Panc1 (cell line): ENCODE data around the gene MCTP1. TPM values are rescaled to one million over a fixed set of nuclear protein-coding genes. Genes with fewer than 3 reads are reported as not detected.

ENCODE experiments used
- ATAC-seq: fragments of 200-7000 bp; cut with Tn5 transposase; 2 replicates; pipeline ENCODE4 v1.9.1; 2020; ENCODE audit warnings: mild to moderate bottlenecking, moderate library complexity
- BruUV-seq: library from RNA; stranded (reverse); fragments of 400-500 nt; replicated peaks from 2 replicates; lab custom pipeline; 2021; lab: Mats Ljungman, UMichigan
- CTCF ChIA-PET: fragments of 300-600 bp; sonication (Branson Sonifier 250); formaldehyde crosslinking; loops from one replicate; lab custom pipeline; 2022; ENCODE audit warnings: antibody characterized with exemption; lab: Charles Lee
- POLR2A ChIA-PET: fragments of 300-600 bp; sonication (Branson Sonifier 250); formaldehyde crosslinking; loops from one replicate; lab custom pipeline; 2022; ENCODE audit warnings: antibody characterized with exemption; lab: Charles Lee
- DNase-seq: peaks from one replicate; pipeline ENCODE4 v3.0.0-alpha.2; 2010; ENCODE audit warnings: low read depth, low spot score
- H3K27ac ChIP-seq: 2 replicates; pipeline ENCODE4 v1.5.1; 2011; ENCODE audit warnings: mild to moderate bottlenecking, low read length, inconsistent platforms
- H3K27me3 ChIP-seq: fragments of 200-500 bp; sonication (Bioruptor generic); 2 replicates; pipeline ENCODE4 v1.6.0; 2014; ENCODE audit warnings: low read length, inconsistent platforms; ENCODE audit not compliant: control insufficient read depth, insufficient read depth
- H3K36me3 ChIP-seq: fragments of 200-500 bp; sonication (Bioruptor generic); 2 replicates; pipeline ENCODE4 v1.5.1; 2014; ENCODE audit warnings: inconsistent platforms, mild to moderate bottlenecking, low read length, moderate library complexity; ENCODE audit not compliant: control insufficient read depth, insufficient read depth
- H3K4me1 ChIP-seq: 2 replicates; pipeline ENCODE4 v1.5.1; 2011; ENCODE audit warnings: inconsistent platforms, mild to moderate bottlenecking, low read length, moderate library complexity; ENCODE audit not compliant: control insufficient read depth, insufficient read depth
- H3K4me3 ChIP-seq, 2 experiments: 2 replicates each; pipeline ENCODE4 v1.5.1; 2011 to 2012; ENCODE audit warnings: low read depth in 2 of 2, low read length in 2 of 2, mild to moderate bottlenecking in 2 of 2, inconsistent platforms in 1 of 2, moderate library complexity in 1 of 2
- H3K9me3 ChIP-seq: fragments of 200-500 bp; sonication (Bioruptor generic); 2 replicates; pipeline ENCODE4 v1.5.1; 2014; ENCODE audit warnings: low read depth, mild to moderate bottlenecking, inconsistent platforms, low read length, moderate library complexity; ENCODE audit not compliant: control insufficient read depth, insufficient read depth
- CTCF ChIP-seq: fragments of 450-650 bp; IDR thresholded peaks from 2 replicates; pipeline ENCODE4 v1.5.1; 2017; ENCODE audit warnings: mild to moderate bottlenecking
- POLR2AphosphoS5 ChIP-seq: IDR thresholded peaks from 2 replicates; pipeline ENCODE4 v1.6.1; 2012; ENCODE audit warnings: mild to moderate bottlenecking, low read depth, low read length, moderate library complexity
- SIN3A ChIP-seq: IDR thresholded peaks from 2 replicates; pipeline ENCODE4 v1.6.1; 2012; ENCODE audit warnings: low read depth, mild to moderate bottlenecking, low read length, moderate library complexity, borderline replicate concordance; ENCODE audit not compliant: insufficient read depth
- TCF7L2 ChIP-seq: IDR thresholded peaks from 2 replicates; pipeline ENCODE4 v1.6.1; 2011; ENCODE audit warnings: mild to moderate bottlenecking, low read depth, low read length, inconsistent platforms
- in situ Hi-C: cut with HindIII; loops from 2 replicates; pipeline ENCODE4 v1.10.0; 2016; ENCODE audit warnings: low sequenced_read_pairs, low pct_unique_long_range_greater_than_20kb
- intact Hi-C: fragments of 100-400 bp; cut with micrococcal nuclease; formaldehyde crosslinking; loops from one replicate; pipeline ENCODE4 v1.10.0; 2022; ENCODE audit not compliant: unreplicated experiment
- total RNA-seq: library from RNA; stranded (reverse); gene quantifications from one replicate; pipeline ENCODE4 v1.2.1, GENCODE V29; 2021; ENCODE audit not compliant: unreplicated experiment
- TF ChIP-seq, protein P1 (sequence below), 2 experiments: IDR thresholded peaks; 2 replicates each; pipeline ENCODE4 v1.6.1; 2011 to 2012; ENCODE audit warnings: low read depth in 2 of 2, control low read depth in 1 of 2, low read length in 1 of 2, mild to moderate bottlenecking in 1 of 2, moderate library complexity in 1 of 2; ENCODE audit not compliant: insufficient read depth in 1 of 2

Gene MCTP1
- total RNA-seq, 1 experiment from 2014 or later = 39.8 TPM

GRCh38 chr5:94992325-94992724, 292.6 kb downstream of the MCTP1 start:
- H3K4me3 ChIP-seq = no peak overlapping the region
- H3K36me3 ChIP-seq = no peaks in the 10 kb centered on the region
- H3K27me3 ChIP-seq = no peaks in the 10 kb centered on the region
- TF ChIP-seq POLR2AphosphoS5 = no peak
- TF ChIP-seq, protein P1, sequence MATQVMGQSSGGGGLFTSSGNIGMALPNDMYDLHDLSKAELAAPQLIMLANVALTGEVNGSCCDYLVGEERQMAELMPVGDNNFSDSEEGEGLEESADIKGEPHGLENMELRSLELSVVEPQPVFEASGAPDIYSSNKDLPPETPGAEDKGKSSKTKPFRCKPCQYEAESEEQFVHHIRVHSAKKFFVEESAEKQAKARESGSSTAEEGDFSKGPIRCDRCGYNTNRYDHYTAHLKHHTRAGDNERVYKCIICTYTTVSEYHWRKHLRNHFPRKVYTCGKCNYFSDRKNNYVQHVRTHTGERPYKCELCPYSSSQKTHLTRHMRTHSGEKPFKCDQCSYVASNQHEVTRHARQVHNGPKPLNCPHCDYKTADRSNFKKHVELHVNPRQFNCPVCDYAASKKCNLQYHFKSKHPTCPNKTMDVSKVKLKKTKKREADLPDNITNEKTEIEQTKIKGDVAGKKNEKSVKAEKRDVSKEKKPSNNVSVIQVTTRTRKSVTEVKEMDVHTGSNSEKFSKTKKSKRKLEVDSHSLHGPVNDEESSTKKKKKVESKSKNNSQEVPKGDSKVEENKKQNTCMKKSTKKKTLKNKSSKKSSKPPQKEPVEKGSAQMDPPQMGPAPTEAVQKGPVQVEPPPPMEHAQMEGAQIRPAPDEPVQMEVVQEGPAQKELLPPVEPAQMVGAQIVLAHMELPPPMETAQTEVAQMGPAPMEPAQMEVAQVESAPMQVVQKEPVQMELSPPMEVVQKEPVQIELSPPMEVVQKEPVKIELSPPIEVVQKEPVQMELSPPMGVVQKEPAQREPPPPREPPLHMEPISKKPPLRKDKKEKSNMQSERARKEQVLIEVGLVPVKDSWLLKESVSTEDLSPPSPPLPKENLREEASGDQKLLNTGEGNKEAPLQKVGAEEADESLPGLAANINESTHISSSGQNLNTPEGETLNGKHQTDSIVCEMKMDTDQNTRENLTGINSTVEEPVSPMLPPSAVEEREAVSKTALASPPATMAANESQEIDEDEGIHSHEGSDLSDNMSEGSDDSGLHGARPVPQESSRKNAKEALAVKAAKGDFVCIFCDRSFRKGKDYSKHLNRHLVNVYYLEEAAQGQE (IDR thresholded peaks at IDR 0.05; ENCODE audit: insufficient read depth in 1 of 2, low read depth in 2 of 2, low read length in 1 of 2) = no peak
- TF ChIP-seq SIN3A = no peak
- TF ChIP-seq CTCF = no peak
- TF ChIP-seq TCF7L2 = no peak
- H3K9me3 ChIP-seq = no peaks in the 10 kb centered on the region
- DNase-seq (no peak), ATAC-seq (no peak)
- no TSS peak for BruUV-seq
- ChIA-PET CTCF (no interaction called here), POLR2A (no interaction called here)
- no peak overlapping the region for H3K27ac ChIP-seq
- in situ Hi-C loops (no loop called here), intact Hi-C loops (no loop called here)
- H3K4me1 ChIP-seq = no peaks in the 10 kb centered on the region

DNA sequence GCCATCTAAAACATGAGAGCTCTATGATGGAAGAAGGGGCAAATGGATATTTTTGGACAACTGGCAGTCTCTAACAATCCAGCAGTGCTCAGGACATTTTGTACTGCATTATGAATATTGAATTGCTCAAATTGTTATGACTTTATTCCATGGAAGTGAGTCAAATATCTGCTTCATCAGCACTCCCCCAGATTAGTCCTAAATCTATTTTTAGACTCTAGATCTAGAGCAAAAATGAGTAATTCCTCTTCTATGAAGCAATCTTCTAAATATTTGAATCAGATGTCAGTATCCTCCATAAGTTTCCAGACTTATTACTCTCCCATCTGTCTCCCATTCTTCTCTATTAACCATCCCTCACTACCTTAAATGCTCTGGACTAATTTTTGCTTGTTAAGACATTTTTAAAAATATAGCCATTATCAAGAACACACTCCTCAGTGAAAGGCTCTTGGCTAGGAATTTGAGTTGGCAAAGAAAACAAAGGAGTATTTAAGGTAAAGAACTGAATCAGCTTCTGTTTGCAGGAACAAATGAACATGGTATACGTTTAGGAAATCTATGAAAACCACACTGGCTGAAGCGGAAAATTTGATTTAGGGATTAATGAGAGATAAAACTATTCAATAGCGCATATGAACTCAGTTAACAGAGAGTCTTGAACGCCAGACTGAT, 300.9 kb downstream of the MCTP1 start:
- Histone ChIP-seq H3K4me3 (no peak overlapping the region), H3K27me3 (no peaks in the 10 kb centered on the region), H3K27ac (no peak overlapping the region), H3K9me3 (no peaks in the 10 kb centered on the region), H3K36me3 (no peaks in the 10 kb centered on the region), H3K4me1 (no peaks in the 10 kb centered on the region)
- intact Hi-C loops = no loop called here
- no TSS peak for BruUV-seq
- CTCF ChIA-PET = no interaction called here
- no peak for DNase-seq
- POLR2A ChIA-PET = no interaction called here
- TF ChIP-seq TCF7L2 (no peak), POLR2AphosphoS5 (no peak), CTCF (no peak), SIN3A (no peak)
- TF ChIP-seq, protein P1 (IDR thresholded peaks at IDR 0.05; ENCODE audit: insufficient read depth in 1 of 2, low read depth in 2 of 2, low read length in 1 of 2) = no peak
- in situ Hi-C loops = no loop called here
- ATAC-seq = no peak
